WTC11 (cell line): ENCODE data around the gene PEX26. TPM values are rescaled to one million over a fixed set of nuclear protein-coding genes. Genes with fewer than 3 reads are reported as not detected.
"Not testable (repeated sequence)": the region's sequence is repeated elsewhere in the genome, so short reads cannot be mapped to it uniquely, and the experiment has no call there.

Experiments used
- ATAC-seq: fragments of 200-7000 bp; cut with Tn5 transposase; 2 replicates; pipeline ENCODE4 v1.10.0; 2021; ENCODE audit warnings: mild to moderate bottlenecking, moderate library complexity
- CTCF ChIA-PET: fragments of 300-600 bp; sonication (Branson Sonifier 250); formaldehyde crosslinking; loops from one replicate; lab custom pipeline; 2021; ENCODE audit warnings: antibody characterized with exemption; lab: Charles Lee
- POLR2A ChIA-PET: fragments of 350-600 bp; sonication (Branson Sonifier 250); formaldehyde crosslinking; loops from one replicate; lab custom pipeline; 2021; ENCODE audit warnings: antibody characterized with exemption; lab: Charles Lee
- DNase-seq: peaks from one replicate; pipeline ENCODE4 v3.0.0; 2021; ENCODE audit warnings: low spot score
- H3K27ac Mint-ChIP-seq: 2 replicates; pipeline ENCODE4 v1.8.0; 2021; ENCODE audit warnings: mixed read lengths
- H3K27me3 Mint-ChIP-seq: 2 replicates; pipeline ENCODE4 v1.8.0; 2021; ENCODE audit warnings: low read depth, mild to moderate bottlenecking, moderate library complexity, mixed read lengths
- H3K36me3 Mint-ChIP-seq: 2 replicates; pipeline ENCODE4 v1.8.0; 2021; ENCODE audit warnings: mixed read lengths
- H3K4me1 Mint-ChIP-seq: 2 replicates; pipeline ENCODE4 v1.8.0; 2022; ENCODE audit warnings: mixed read lengths
- H3K4me3 Mint-ChIP-seq: 2 replicates; pipeline ENCODE4 v1.8.0; 2021; ENCODE audit warnings: mild to moderate bottlenecking, moderate library complexity, mixed read lengths
- H3K9me3 Mint-ChIP-seq: 2 replicates; pipeline ENCODE4 v1.8.0; 2021; ENCODE audit warnings: mixed read lengths
- ATF1 ChIP-seq: sonication (generic); formaldehyde crosslinking; IDR thresholded peaks from 2 replicates; pipeline ENCODE4 v1.8.1; 2023; ENCODE audit warnings: mild to moderate bottlenecking, moderate library complexity, missing genetic modification reagents
- CREB1 ChIP-seq: sonication (generic); formaldehyde crosslinking; IDR thresholded peaks from 2 replicates; pipeline ENCODE4 v1.8.0; 2023; ENCODE audit warnings: mild to moderate bottlenecking, missing genetic modification reagents
- FOXJ3 ChIP-seq: sonication (generic); formaldehyde crosslinking; IDR thresholded peaks from 2 replicates; pipeline ENCODE4 v1.9.0; 2021; ENCODE audit warnings: missing genetic modification reagents, mild to moderate bottlenecking, borderline replicate concordance
- NFATC4 ChIP-seq: fragments of 250-450 bp; sonication (Bioruptor Pico); IDR thresholded peaks from 2 replicates; pipeline ENCODE4 v1.9.0; 2021; ENCODE audit warnings: mild to moderate bottlenecking
- NR2C2 ChIP-seq: sonication (generic); formaldehyde crosslinking; IDR thresholded peaks from 2 replicates; pipeline ENCODE4 v1.8.0; 2022; ENCODE audit warnings: mild to moderate bottlenecking, missing genetic modification reagents
- NR3C1 ChIP-seq: sonication (generic); formaldehyde crosslinking; conservative IDR thresholded peaks from 2 replicates; pipeline ENCODE4 v1.8.1; 2023; ENCODE audit warnings: low read depth, mild to moderate bottlenecking, missing genetic modification reagents
- RORB ChIP-seq: fragments of 250-450 bp; sonication (Bioruptor Pico); IDR thresholded peaks from 2 replicates; pipeline ENCODE4 v1.9.0; 2021; ENCODE audit warnings: mild to moderate bottlenecking
- SMAD3 ChIP-seq: sonication (generic); formaldehyde crosslinking; IDR thresholded peaks from 2 replicates; pipeline ENCODE4 v1.8.0; 2022; ENCODE audit warnings: missing genetic modification reagents, mild to moderate bottlenecking, borderline replicate concordance
- SMAD4 ChIP-seq: sonication (generic); formaldehyde crosslinking; IDR thresholded peaks from 2 replicates; pipeline ENCODE4 v1.8.0; 2022; ENCODE audit warnings: mild to moderate bottlenecking, missing genetic modification reagents
- ZNF219 ChIP-seq: sonication (generic); formaldehyde crosslinking; IDR thresholded peaks from 2 replicates; pipeline ENCODE4 v1.8.0; 2023; ENCODE audit warnings: missing genetic modification reagents, mild to moderate bottlenecking, borderline replicate concordance
- ZNF671 ChIP-seq: fragments of 250-450 bp; sonication (Bioruptor Pico); IDR thresholded peaks from 2 replicates; pipeline ENCODE4 v1.8.0; 2021; ENCODE audit warnings: mild to moderate bottlenecking
- total RNA-seq: library from RNA; stranded (reverse); gene quantifications from 3 replicates; pipeline ENCODE4 v1.2.3, GENCODE V29; 2021
- TF ChIP-seq, protein P1 (sequence below): fragments of 200-600 bp; IDR thresholded peaks from 2 replicates; pipeline ENCODE4 v1.8.0; 2022; ENCODE audit warnings: antibody characterized with exemption
- TF ChIP-seq, protein P2 (sequence below): sonication (generic); formaldehyde crosslinking; IDR thresholded peaks from 2 replicates; pipeline ENCODE4 v1.8.1; 2023; ENCODE audit warnings: mild to moderate bottlenecking, missing genetic modification reagents
- TF ChIP-seq, protein P3 (sequence below): sonication (generic); formaldehyde crosslinking; IDR thresholded peaks from 2 replicates; pipeline ENCODE4 v1.8.0; 2022; ENCODE audit warnings: mild to moderate bottlenecking, missing genetic modification reagents
- TF ChIP-seq, protein P4 (sequence below): sonication (generic); formaldehyde crosslinking; IDR thresholded peaks from 2 replicates; pipeline ENCODE4 v1.8.1; 2023; ENCODE audit warnings: mild to moderate bottlenecking, missing genetic modification reagents, moderate library complexity
- TF ChIP-seq, protein P5 (sequence below): sonication (generic); formaldehyde crosslinking; IDR thresholded peaks from 2 replicates; pipeline ENCODE4 v1.8.1; 2023; ENCODE audit warnings: mild to moderate bottlenecking, missing genetic modification reagents, moderate library complexity
- TF ChIP-seq, protein P6 (sequence below): sonication (generic); formaldehyde crosslinking; IDR thresholded peaks from 2 replicates; pipeline ENCODE4 v1.8.0; 2023; ENCODE audit warnings: missing genetic modification reagents, mild to moderate bottlenecking, borderline replicate concordance

The PEX26 gene
- total RNA-seq, 1 experiment from 2014 or later = 52.3 TPM

DNA sequence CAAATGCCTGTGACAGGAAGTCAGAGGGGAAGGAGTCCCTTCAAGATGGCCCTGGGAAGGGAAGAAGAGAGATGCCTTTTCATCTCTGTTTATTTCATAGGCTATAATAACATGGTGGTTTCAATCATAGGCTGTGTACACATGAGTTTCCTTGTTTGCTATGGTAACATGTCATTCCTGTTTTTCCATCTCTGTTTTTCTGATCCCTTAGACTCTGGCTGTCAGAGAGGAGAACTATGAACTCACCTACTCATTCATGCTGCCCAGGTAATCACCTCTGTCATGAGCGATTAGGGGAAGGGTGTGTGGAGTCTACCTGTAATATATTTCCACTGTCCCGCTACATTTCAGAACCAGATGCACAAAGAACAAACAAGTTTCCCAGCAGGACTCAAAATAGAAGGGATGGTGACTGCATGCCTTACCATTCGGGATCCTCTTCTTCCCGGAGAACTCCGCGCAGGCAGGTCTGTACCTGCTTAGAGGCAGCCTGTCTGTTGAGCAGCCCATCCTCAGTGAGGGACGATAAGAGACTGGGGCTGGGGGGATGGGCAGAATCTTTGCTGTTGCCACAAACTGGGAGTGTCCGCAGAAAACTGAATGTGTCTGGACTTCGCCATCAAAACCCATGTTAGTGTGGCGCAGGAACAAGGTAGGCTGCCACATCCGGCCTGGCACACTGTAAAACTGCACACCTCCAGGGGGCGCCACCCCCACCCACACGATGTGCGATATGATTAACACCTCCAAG, 7.1 kb upstream of the PEX26 start:
- no peak for DNase-seq
- CTCF ChIA-PET = interaction anchor here (1.2 to 1.5 kb wide), 4 partner anchors 110 to 285 kb away, joined by 3 to 5 read pairs (median 4); no protein-coding TSS in a partner anchor
- no peak for TF ChIP-seq NR2C2 (CRISPR knock-in tag)
- TF ChIP-seq, protein P1, sequence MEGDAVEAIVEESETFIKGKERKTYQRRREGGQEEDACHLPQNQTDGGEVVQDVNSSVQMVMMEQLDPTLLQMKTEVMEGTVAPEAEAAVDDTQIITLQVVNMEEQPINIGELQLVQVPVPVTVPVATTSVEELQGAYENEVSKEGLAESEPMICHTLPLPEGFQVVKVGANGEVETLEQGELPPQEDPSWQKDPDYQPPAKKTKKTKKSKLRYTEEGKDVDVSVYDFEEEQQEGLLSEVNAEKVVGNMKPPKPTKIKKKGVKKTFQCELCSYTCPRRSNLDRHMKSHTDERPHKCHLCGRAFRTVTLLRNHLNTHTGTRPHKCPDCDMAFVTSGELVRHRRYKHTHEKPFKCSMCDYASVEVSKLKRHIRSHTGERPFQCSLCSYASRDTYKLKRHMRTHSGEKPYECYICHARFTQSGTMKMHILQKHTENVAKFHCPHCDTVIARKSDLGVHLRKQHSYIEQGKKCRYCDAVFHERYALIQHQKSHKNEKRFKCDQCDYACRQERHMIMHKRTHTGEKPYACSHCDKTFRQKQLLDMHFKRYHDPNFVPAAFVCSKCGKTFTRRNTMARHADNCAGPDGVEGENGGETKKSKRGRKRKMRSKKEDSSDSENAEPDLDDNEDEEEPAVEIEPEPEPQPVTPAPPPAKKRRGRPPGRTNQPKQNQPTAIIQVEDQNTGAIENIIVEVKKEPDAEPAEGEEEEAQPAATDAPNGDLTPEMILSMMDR = 0 out of 2 replicates have a peak, but pooled peaks have one; percentile 18
- TF ChIP-seq, protein P2, sequence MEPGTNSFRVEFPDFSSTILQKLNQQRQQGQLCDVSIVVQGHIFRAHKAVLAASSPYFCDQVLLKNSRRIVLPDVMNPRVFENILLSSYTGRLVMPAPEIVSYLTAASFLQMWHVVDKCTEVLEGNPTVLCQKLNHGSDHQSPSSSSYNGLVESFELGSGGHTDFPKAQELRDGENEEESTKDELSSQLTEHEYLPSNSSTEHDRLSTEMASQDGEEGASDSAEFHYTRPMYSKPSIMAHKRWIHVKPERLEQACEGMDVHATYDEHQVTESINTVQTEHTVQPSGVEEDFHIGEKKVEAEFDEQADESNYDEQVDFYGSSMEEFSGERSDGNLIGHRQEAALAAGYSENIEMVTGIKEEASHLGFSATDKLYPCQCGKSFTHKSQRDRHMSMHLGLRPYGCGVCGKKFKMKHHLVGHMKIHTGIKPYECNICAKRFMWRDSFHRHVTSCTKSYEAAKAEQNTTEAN = no peak
- H3K36me3 Mint-ChIP-seq = no peaks in the 10 kb centered on the region
- POLR2A ChIA-PET = no interaction called here
- no peak overlapping the region for H3K27ac Mint-ChIP-seq
- H3K4me3 Mint-ChIP-seq = no peak overlapping the region
- H3K27me3 Mint-ChIP-seq = peaks cover 3% of the 10 kb centered on the region
- no peaks in the 10 kb centered on the region for H3K4me1 Mint-ChIP-seq
- no peak for ATAC-seq
- H3K9me3 Mint-ChIP-seq = no peaks in the 10 kb centered on the region

DNA sequence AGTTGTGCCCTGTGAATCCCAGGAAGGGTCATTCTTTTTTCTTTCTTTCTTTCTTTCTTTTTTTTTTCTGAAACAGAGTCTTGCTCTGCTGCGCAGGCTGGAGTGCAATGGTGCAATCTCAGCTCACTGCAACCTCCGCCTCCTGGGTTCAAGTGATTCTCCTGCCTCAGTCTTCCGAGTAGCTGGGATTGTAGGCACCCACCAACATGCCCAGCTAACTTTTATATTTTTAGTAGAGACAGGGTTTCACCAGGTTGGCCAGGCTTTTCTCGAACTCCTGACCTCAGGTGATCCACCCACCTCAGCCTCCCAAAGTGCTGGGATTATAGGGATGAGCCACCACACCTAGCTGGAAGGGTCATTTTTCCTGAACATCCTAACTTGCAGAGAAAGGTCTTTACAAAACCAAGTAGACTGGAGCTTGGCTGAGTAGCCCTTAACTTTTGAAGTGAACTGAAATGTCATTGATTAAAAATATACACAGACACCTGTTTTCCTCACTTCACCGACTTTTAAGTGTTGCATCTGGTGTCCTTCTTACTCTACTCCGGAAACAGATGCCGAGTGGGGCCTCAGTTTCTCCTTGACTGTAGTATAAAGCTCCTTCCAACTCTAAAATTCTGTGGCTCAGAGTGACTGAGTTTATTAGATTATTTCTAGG, 6.4 kb upstream of the PEX26 start:
- H3K27ac Mint-ChIP-seq, ATAC-seq, H3K9me3 Mint-ChIP-seq, POLR2A ChIA-PET, H3K4me1 Mint-ChIP-seq, H3K27me3 Mint-ChIP-seq, H3K4me3 Mint-ChIP-seq, H3K36me3 Mint-ChIP-seq, DNase-seq: not testable (repeated sequence)
- CTCF ChIA-PET = interaction anchor here (1.2 to 1.5 kb wide), 4 partner anchors 111 to 286 kb away, joined by 3 to 5 read pairs (median 4); no protein-coding TSS in a partner anchor

DNA sequence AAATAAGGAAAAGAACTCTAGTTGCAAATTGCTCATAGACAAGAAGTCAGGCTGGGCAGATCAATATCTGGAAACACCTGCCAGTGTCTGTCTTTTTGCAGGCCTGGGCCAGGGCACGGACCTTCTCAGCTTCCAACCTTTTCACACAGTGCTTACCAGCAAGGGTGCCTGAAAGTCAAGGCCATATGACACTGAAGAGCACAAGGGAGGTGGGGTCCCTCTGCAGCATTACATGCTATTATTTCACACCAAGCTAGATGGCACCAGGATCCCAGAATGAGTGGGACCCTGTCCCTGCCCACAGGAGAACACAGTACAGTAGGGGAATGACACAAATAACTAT, 5.9 kb upstream of the PEX26 start:
- ChIA-PET POLR2A (no interaction called here), CTCF (interaction anchor here (0.9 to 1.8 kb wide), 5 partner anchors 111 to 329 kb away, joined by 3 to 5 read pairs (median 4); no protein-coding TSS in a partner anchor)
- ATAC-seq (no peak), DNase-seq (no peak)
- Mint-ChIP-seq H3K36me3 (no peaks in the 10 kb centered on the region), H3K27me3 (no peaks in the 10 kb centered on the region; the same call in none of the 2 replicates), H3K27ac (no peak overlapping the region), H3K4me1 (peaks cover 6% of the 10 kb centered on the region), H3K9me3 (no peaks in the 10 kb centered on the region), H3K4me3 (no peak overlapping the region)
- TF ChIP-seq, protein P3, sequence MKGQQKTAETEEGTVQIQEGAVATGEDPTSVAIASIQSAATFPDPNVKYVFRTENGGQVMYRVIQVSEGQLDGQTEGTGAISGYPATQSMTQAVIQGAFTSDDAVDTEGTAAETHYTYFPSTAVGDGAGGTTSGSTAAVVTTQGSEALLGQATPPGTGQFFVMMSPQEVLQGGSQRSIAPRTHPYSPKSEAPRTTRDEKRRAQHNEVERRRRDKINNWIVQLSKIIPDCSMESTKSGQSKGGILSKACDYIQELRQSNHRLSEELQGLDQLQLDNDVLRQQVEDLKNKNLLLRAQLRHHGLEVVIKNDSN = no peak
- TF ChIP-seq, protein P2 = no peak
- TF ChIP-seq ZNF671 (no peak), ATF1 (CRISPR knock-in tag) (no peak), SMAD4 (CRISPR knock-in tag) (no peak), ZNF219 (CRISPR knock-in tag) (no peak), NR3C1 (CRISPR knock-in tag) (no peak), NFATC4 (CRISPR knock-in tag) (no peak), SMAD3 (CRISPR knock-in tag) (no peak), FOXJ3 (CRISPR knock-in tag) (no peak), RORB (CRISPR knock-in tag) (no peak), CREB1 (CRISPR knock-in tag) (no peak)
- TF ChIP-seq, protein P4, sequence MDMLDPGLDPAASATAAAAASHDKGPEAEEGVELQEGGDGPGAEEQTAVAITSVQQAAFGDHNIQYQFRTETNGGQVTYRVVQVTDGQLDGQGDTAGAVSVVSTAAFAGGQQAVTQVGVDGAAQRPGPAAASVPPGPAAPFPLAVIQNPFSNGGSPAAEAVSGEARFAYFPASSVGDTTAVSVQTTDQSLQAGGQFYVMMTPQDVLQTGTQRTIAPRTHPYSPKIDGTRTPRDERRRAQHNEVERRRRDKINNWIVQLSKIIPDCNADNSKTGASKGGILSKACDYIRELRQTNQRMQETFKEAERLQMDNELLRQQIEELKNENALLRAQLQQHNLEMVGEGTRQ = no peak
- TF ChIP-seq, protein P5, sequence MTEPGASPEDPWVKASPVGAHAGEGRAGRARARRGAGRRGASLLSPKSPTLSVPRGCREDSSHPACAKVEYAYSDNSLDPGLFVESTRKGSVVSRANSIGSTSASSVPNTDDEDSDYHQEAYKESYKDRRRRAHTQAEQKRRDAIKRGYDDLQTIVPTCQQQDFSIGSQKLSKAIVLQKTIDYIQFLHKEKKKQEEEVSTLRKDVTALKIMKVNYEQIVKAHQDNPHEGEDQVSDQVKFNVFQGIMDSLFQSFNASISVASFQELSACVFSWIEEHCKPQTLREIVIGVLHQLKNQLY (CRISPR knock-in tag) = no peak
- TF ChIP-seq, protein P6, sequence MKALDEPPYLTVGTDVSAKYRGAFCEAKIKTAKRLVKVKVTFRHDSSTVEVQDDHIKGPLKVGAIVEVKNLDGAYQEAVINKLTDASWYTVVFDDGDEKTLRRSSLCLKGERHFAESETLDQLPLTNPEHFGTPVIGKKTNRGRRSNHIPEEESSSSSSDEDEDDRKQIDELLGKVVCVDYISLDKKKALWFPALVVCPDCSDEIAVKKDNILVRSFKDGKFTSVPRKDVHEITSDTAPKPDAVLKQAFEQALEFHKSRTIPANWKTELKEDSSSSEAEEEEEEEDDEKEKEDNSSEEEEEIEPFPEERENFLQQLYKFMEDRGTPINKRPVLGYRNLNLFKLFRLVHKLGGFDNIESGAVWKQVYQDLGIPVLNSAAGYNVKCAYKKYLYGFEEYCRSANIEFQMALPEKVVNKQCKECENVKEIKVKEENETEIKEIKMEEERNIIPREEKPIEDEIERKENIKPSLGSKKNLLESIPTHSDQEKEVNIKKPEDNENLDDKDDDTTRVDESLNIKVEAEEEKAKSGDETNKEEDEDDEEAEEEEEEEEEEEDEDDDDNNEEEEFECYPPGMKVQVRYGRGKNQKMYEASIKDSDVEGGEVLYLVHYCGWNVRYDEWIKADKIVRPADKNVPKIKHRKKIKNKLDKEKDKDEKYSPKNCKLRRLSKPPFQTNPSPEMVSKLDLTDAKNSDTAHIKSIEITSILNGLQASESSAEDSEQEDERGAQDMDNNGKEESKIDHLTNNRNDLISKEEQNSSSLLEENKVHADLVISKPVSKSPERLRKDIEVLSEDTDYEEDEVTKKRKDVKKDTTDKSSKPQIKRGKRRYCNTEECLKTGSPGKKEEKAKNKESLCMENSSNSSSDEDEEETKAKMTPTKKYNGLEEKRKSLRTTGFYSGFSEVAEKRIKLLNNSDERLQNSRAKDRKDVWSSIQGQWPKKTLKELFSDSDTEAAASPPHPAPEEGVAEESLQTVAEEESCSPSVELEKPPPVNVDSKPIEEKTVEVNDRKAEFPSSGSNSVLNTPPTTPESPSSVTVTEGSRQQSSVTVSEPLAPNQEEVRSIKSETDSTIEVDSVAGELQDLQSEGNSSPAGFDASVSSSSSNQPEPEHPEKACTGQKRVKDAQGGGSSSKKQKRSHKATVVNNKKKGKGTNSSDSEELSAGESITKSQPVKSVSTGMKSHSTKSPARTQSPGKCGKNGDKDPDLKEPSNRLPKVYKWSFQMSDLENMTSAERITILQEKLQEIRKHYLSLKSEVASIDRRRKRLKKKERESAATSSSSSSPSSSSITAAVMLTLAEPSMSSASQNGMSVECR = no peak
